HepG2 (cell line): ENCODE measurements around the gene SLX9. TPM values are rescaled to one million over a fixed set of nuclear protein-coding genes. Genes with fewer than 3 reads are reported as not detected.

Experiments used
- E2F2 ChIP-seq: sonication (generic); formaldehyde crosslinking; IDR thresholded peaks from 2 replicates; pipeline ENCODE4 v1.4.0; 2020; ENCODE audit warnings: missing genetic modification reagents, borderline replicate concordance
- ELK4 ChIP-seq: sonication (generic); formaldehyde crosslinking; IDR thresholded peaks from 2 replicates; pipeline ENCODE4 v1.9.0; 2021; ENCODE audit warnings: missing genetic modification reagents, borderline replicate concordance
- GMEB1 ChIP-seq: sonication (generic); formaldehyde crosslinking; IDR thresholded peaks from 2 replicates; pipeline ENCODE4 v1.5.1; 2020; ENCODE audit warnings: missing genetic modification reagents, mild to moderate bottlenecking, borderline replicate concordance
- JUND ChIP-seq: sonication (generic); formaldehyde crosslinking; IDR thresholded peaks from 2 replicates; pipeline ENCODE4 v1.8.0; 2022; ENCODE audit warnings: mild to moderate bottlenecking, missing genetic modification reagents
- KLF16 ChIP-seq, 2 experiments: sonication (generic) in 1 of 2; formaldehyde crosslinking in 1 of 2; IDR thresholded peaks; 2 replicates each; pipeline versions ENCODE4 v1.6.1 to v1.8.0; 2016 to 2023; ENCODE audit warnings: missing genetic modification reagents in 2 of 2, missing compliant biosample characterization in 1 of 2
- PHF21A ChIP-seq: sonication (generic); formaldehyde crosslinking; IDR thresholded peaks from 2 replicates; pipeline ENCODE4 v1.5.0; 2020; ENCODE audit warnings: mild to moderate bottlenecking, missing genetic modification reagents
- PHF8 ChIP-seq: sonication (generic); formaldehyde crosslinking; IDR thresholded peaks from 2 replicates; pipeline ENCODE4 v1.5.0; 2020; ENCODE audit warnings: missing genetic modification reagents
- SIN3B ChIP-seq: fragments of 150-350 bp; IDR thresholded peaks from 2 replicates; pipeline ENCODE4 v1.6.1; 2014; ENCODE audit warnings: low read length
- SYNCRIP ChIP-seq: fragments of 200-400 bp; formaldehyde crosslinking; IDR thresholded peaks from 2 replicates; pipeline ENCODE4 v1.6.1; 2018; ENCODE audit warnings: mild to moderate bottlenecking, low read depth, low read length; ENCODE audit not compliant: insufficient read depth
- TFDP2 ChIP-seq: sonication (generic); formaldehyde crosslinking; IDR thresholded peaks from 2 replicates; pipeline ENCODE4 v1.4.0; 2020; ENCODE audit warnings: missing genetic modification reagents
- TFE3 ChIP-seq: IDR thresholded peaks from 2 replicates; pipeline ENCODE4 v1.6.1; 2016
- ZC3H13 ChIP-seq: sonication (generic); formaldehyde crosslinking; IDR thresholded peaks from 2 replicates; pipeline ENCODE4 v1.8.1; 2023; ENCODE audit warnings: mild to moderate bottlenecking, missing genetic modification reagents, moderate library complexity
- ZMYM2 ChIP-seq: sonication (generic); formaldehyde crosslinking; IDR thresholded peaks from 2 replicates; pipeline ENCODE4 v1.8.0; 2022; ENCODE audit warnings: mild to moderate bottlenecking, missing genetic modification reagents
- ZNF143 ChIP-seq: sonication (generic); formaldehyde crosslinking; IDR thresholded peaks from 2 replicates; pipeline ENCODE4 v1.4.0; 2020; ENCODE audit warnings: missing genetic modification reagents
- ZNF234 ChIP-seq: sonication (generic); formaldehyde crosslinking; conservative IDR thresholded peaks from 2 replicates; pipeline ENCODE4 v1.5.1; 2020; ENCODE audit warnings: mild to moderate bottlenecking, missing genetic modification reagents
- ZNF280B ChIP-seq: sonication (generic); formaldehyde crosslinking; IDR thresholded peaks from 2 replicates; pipeline ENCODE4 v1.5.0; 2020; ENCODE audit warnings: missing genetic modification reagents, mild to moderate bottlenecking, borderline replicate concordance
- ZNF383 ChIP-seq: sonication (generic); formaldehyde crosslinking; IDR thresholded peaks from 2 replicates; pipeline ENCODE4 v1.4.0; 2020; ENCODE audit warnings: missing genetic modification reagents, mild to moderate bottlenecking, borderline replicate concordance
- ZNF501 ChIP-seq: sonication (generic); formaldehyde crosslinking; IDR thresholded peaks from 2 replicates; pipeline ENCODE4 v1.5.1; 2020; ENCODE audit warnings: mild to moderate bottlenecking, moderate library complexity, missing genetic modification reagents
- ZNF616 ChIP-seq: sonication (generic); formaldehyde crosslinking; IDR thresholded peaks from 2 replicates; pipeline ENCODE4 v1.5.0; 2020; ENCODE audit warnings: low read depth, mild to moderate bottlenecking, missing genetic modification reagents
- ZNF678 ChIP-seq: sonication (generic); formaldehyde crosslinking; IDR thresholded peaks from 2 replicates; pipeline ENCODE4 v1.4.0; 2020; ENCODE audit warnings: mild to moderate bottlenecking, missing genetic modification reagents
- ZSCAN9 ChIP-seq: IDR thresholded peaks from 2 replicates; pipeline ENCODE4 v1.6.1; 2016; ENCODE audit warnings: borderline replicate concordance
- polyA plus RNA-seq, 8 experiments: library from polyadenylated mRNA; depleted of rRNA in 3 of 8; stranded (reverse) in 7 of 8; unstranded in 1 of 8; fragments of >200 nt; fragmentation: Illumina TruSeq in 4 of 8; extraction: Trizol in 4 of 8; gene quantifications; 2 replicates each; pipeline versions ENCODE4 v1.2.1 to v1.2.3, GENCODE V29; 2011 to 2016; ENCODE audit warnings: low read depth in 4 of 8, missing spikeins in 1 of 8, mixed read lengths in 1 of 8; ENCODE audit not compliant: insufficient read depth in 1 of 8
- total RNA-seq, 5 experiments: library from RNA; depleted of rRNA; stranded (reverse); fragments of >200 nt; fragmentation: Illumina TruSeq; extraction: Trizol; gene quantifications; 2 replicates each; pipeline ENCODE4 v1.2.3, GENCODE V29; 2016; ENCODE audit warnings: low read depth in 1 of 5

Gene SLX9
- total and polyA plus RNA-seq, 2 of the 13 experiments (the other 11 are each of a cell fraction or from before 2014, with no cell fraction given): 21.0 to 47.1 TPM

- TF ChIP-seq TFE3 (CRISPR knock-in tag): no peak
- peak; percentile 81 for TF ChIP-seq PHF8 (CRISPR knock-in tag)
- peak; percentile 70; the same call in 1 of the 2 replicates for TF ChIP-seq ZMYM2 (CRISPR knock-in tag)
- TF ChIP-seq ZSCAN9 (CRISPR knock-in tag): peak; percentile 46
- peak; percentile 93 for TF ChIP-seq SIN3B
- TF ChIP-seq ZC3H13: peak; percentile 96
- no peak; the same call in 1 of the 2 replicates for TF ChIP-seq E2F2 (CRISPR knock-in tag)
- no peak for TF ChIP-seq SYNCRIP
- peak; percentile 77; the same call in 1 of the 2 replicates for TF ChIP-seq ZNF280B
- TF ChIP-seq JUND: 0 out of 2 replicates have a peak, but pooled peaks have one; percentile 54
- peak; percentile 51; the same call in 1 of the 2 replicates for TF ChIP-seq ZNF143 (CRISPR knock-in tag)
- 0 out of 2 replicates have a peak, but pooled peaks have one; percentile 73 for TF ChIP-seq ZNF678 (CRISPR knock-in tag)
- 0 out of 2 replicates have a peak, but pooled peaks have one; percentile 72 for TF ChIP-seq ZNF234 (CRISPR knock-in tag)
- peak in 1 of 2 experiments; percentile 97; a peak in 2 of 4 replicates for TF ChIP-seq KLF16 (CRISPR knock-in tag; IDR thresholded peaks at IDR 0.05)
- peak; percentile 88 for TF ChIP-seq GMEB1
- peak; percentile 96 for TF ChIP-seq ZNF501
- peak; percentile 76 for TF ChIP-seq TFDP2 (CRISPR knock-in tag)
- peak; percentile 79; the same call in 1 of the 2 replicates for TF ChIP-seq PHF21A (CRISPR knock-in tag)
- TF ChIP-seq ZNF616 (CRISPR knock-in tag): no peak
- TF ChIP-seq ZNF383 (CRISPR knock-in tag): peak; percentile 73; the same call in 1 of the 2 replicates
- no peak for TF ChIP-seq ELK4
Measured at GRCh38 chr21:44939532-44940115, at the start of gene SLX9 (continued).
